ENCODE data around the gene CDC40. TPM values are rescaled to one million over a fixed set of nuclear protein-coding genes. Genes with fewer than 3 reads are reported as not detected.

CDC40 gene
- total RNA-seq, 1 donor from 2014 or later, result 21.5 TPM

- Mint-ChIP-seq H3K9me3 (ENCODE audit: low read depth) (no peaks in the 10 kb centered on the region), H3K36me3 (ENCODE audit: insufficient read depth) (no peaks in the 10 kb centered on the region), H3K4me3 (ENCODE audit: low read depth) (peak within 1 kb of the TSS; percentile 90), H3K27ac (peak within 1 kb of the TSS; percentile 72), H3K27me3 (no peaks in the 10 kb centered on the region), H3K4me1 (ENCODE audit: low read depth) (peaks cover 11% of the 10 kb centered on the region)
- peak; percentile 16 for TF ChIP-seq CTCF (IDR thresholded peaks at IDR 0.05; ENCODE audit: unreplicated experiment)
- DNase-seq (ENCODE audit: low spot score, unreplicated experiment), result peak; percentile 96
Measured at GRCh38 chr6:110179406-110180227, 610 bp upstream of the CDC40 start, which contains the start of gene WASF1. TSS of gene WASF1 (minus strand) at chr6:110179670. CDS start at chr6:110127601, 52,069 bp downstream.

GRCh38 chr6:110181131-110182030, 1.2 kb downstream of the CDC40 start:
- no peaks in the 10 kb centered on the region for H3K9me3 Mint-ChIP-seq (ENCODE audit: low read depth)
- peaks cover 7% of the 10 kb centered on the region for H3K4me1 Mint-ChIP-seq (ENCODE audit: low read depth)
- no peak for TF ChIP-seq CTCF (IDR thresholded peaks at IDR 0.05; ENCODE audit: unreplicated experiment)
- no peak overlapping the region for H3K4me3 Mint-ChIP-seq (ENCODE audit: low read depth)
- no peaks in the 10 kb centered on the region for H3K36me3 Mint-ChIP-seq (ENCODE audit: insufficient read depth)
- H3K27me3 Mint-ChIP-seq, result no peaks in the 10 kb centered on the region
- no peak overlapping the region for H3K27ac Mint-ChIP-seq
- DNase-seq (ENCODE audit: low spot score, unreplicated experiment), result no peak

- DNase-seq (ENCODE audit: low spot score, unreplicated experiment), result no peak
- Mint-ChIP-seq H3K27me3 (no peaks in the 10 kb centered on the region), H3K9me3 (ENCODE audit: low read depth) (no peaks in the 10 kb centered on the region), H3K4me1 (ENCODE audit: low read depth) (peaks cover 4% of the 10 kb centered on the region), H3K4me3 (ENCODE audit: low read depth) (no peak overlapping the region), H3K27ac (no peak overlapping the region), H3K36me3 (ENCODE audit: insufficient read depth) (no peaks in the 10 kb centered on the region)
- no peak for TF ChIP-seq CTCF (IDR thresholded peaks at IDR 0.05; ENCODE audit: unreplicated experiment)
Measured at GRCh38 chr6:110183292-110183885, 3.2 kb downstream of the CDC40 start.

- no peaks in the 10 kb centered on the region for H3K27me3 Mint-ChIP-seq
- no peak for TF ChIP-seq CTCF (IDR thresholded peaks at IDR 0.05; ENCODE audit: unreplicated experiment)
- H3K9me3 Mint-ChIP-seq (ENCODE audit: low read depth), result no peaks in the 10 kb centered on the region
- peaks cover 2% of the 10 kb centered on the region for H3K4me1 Mint-ChIP-seq (ENCODE audit: low read depth)
- H3K36me3 Mint-ChIP-seq (ENCODE audit: insufficient read depth), result no peaks in the 10 kb centered on the region
- H3K4me3 Mint-ChIP-seq (ENCODE audit: low read depth), result no peak overlapping the region
- H3K27ac Mint-ChIP-seq, result no peak overlapping the region
- DNase-seq (ENCODE audit: low spot score, unreplicated experiment), result no peak
Measured at GRCh38 chr6:110185879-110186278, 5.7 kb downstream of the CDC40 start.

- DNase-seq (ENCODE audit: low spot score, unreplicated experiment), result no peak
- TF ChIP-seq CTCF (IDR thresholded peaks at IDR 0.05; ENCODE audit: unreplicated experiment), result no peak
- H3K27ac Mint-ChIP-seq, result no peak overlapping the region
- H3K27me3 Mint-ChIP-seq, result no peaks in the 10 kb centered on the region
- no peak overlapping the region for H3K4me3 Mint-ChIP-seq (ENCODE audit: low read depth)
- no peaks in the 10 kb centered on the region for H3K36me3 Mint-ChIP-seq (ENCODE audit: insufficient read depth)
- no peaks in the 10 kb centered on the region for H3K9me3 Mint-ChIP-seq (ENCODE audit: low read depth)
- H3K4me1 Mint-ChIP-seq (ENCODE audit: low read depth), result peaks cover 2% of the 10 kb centered on the region
Measured at GRCh38 chr6:110188791-110189190, 8.6 kb downstream of the CDC40 start.
